ENCODE measurements around the gene LGI2. TPM values are rescaled to one million over a fixed set of nuclear protein-coding genes. Genes with fewer than 3 reads are reported as not detected.
A peak's percentile ranks its signal among the peaks of the same experiment; 100 is the strongest.

Gene LGI2
- total RNA-seq, 1 experiment from 2014 or later: not detected

DNA sequence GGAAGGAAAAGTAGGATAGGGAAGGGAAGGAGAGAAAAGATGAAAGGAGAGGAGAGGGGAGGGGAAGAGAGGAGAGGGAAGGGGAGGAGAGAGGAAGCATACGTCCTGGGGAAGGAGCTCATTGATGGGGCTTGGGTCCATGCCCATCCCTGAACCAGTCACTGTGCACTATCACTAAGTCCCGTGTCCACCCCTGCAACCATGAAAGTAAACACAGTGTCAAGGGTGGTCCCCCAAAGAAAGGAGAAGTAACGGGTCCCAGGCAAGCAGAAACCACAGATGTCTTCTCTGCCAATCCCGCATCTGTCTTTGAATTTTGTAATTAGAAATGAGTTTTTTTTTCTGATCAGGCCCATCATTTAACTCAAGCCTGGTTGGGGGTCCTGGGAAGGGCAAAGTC is 55.2 kb downstream of the LGI2 start:
- Mint-ChIP-seq H3K27ac (ENCODE audit: low read depth, unreplicated experiment) (no peak overlapping the region), H3K4me3 (ENCODE audit: unreplicated experiment) (no peak overlapping the region), H3K36me3 (ENCODE audit: insufficient read depth, unreplicated experiment) (no peaks in the 10 kb centered on the region), H3K27me3 (ENCODE audit: insufficient read depth, unreplicated experiment) (peaks cover 14% of the 10 kb centered on the region), H3K4me1 (ENCODE audit: insufficient read depth, unreplicated experiment) (peaks cover 42% of the 10 kb centered on the region), H3K9me3 (ENCODE audit: unreplicated experiment) (no peaks in the 10 kb centered on the region)
- no TSS peak for BruUV-seq (replicated peaks)
- TF ChIP-seq, protein P1, sequence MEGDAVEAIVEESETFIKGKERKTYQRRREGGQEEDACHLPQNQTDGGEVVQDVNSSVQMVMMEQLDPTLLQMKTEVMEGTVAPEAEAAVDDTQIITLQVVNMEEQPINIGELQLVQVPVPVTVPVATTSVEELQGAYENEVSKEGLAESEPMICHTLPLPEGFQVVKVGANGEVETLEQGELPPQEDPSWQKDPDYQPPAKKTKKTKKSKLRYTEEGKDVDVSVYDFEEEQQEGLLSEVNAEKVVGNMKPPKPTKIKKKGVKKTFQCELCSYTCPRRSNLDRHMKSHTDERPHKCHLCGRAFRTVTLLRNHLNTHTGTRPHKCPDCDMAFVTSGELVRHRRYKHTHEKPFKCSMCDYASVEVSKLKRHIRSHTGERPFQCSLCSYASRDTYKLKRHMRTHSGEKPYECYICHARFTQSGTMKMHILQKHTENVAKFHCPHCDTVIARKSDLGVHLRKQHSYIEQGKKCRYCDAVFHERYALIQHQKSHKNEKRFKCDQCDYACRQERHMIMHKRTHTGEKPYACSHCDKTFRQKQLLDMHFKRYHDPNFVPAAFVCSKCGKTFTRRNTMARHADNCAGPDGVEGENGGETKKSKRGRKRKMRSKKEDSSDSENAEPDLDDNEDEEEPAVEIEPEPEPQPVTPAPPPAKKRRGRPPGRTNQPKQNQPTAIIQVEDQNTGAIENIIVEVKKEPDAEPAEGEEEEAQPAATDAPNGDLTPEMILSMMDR (IDR thresholded peaks at IDR 0.05; ENCODE audit: unreplicated experiment): no peak
- ChIA-PET CTCF (interaction anchor here (0.9 to 1.4 kb wide), 2 partner anchors 161 to 187 kb away, joined by 3 read pairs; no protein-coding TSS in a partner anchor), POLR2A (no interaction called here)
- intact Hi-C loops (cut with micrococcal nuclease): no loop called here
- no peak for DNase-seq (ENCODE audit: unreplicated experiment)

DNA sequence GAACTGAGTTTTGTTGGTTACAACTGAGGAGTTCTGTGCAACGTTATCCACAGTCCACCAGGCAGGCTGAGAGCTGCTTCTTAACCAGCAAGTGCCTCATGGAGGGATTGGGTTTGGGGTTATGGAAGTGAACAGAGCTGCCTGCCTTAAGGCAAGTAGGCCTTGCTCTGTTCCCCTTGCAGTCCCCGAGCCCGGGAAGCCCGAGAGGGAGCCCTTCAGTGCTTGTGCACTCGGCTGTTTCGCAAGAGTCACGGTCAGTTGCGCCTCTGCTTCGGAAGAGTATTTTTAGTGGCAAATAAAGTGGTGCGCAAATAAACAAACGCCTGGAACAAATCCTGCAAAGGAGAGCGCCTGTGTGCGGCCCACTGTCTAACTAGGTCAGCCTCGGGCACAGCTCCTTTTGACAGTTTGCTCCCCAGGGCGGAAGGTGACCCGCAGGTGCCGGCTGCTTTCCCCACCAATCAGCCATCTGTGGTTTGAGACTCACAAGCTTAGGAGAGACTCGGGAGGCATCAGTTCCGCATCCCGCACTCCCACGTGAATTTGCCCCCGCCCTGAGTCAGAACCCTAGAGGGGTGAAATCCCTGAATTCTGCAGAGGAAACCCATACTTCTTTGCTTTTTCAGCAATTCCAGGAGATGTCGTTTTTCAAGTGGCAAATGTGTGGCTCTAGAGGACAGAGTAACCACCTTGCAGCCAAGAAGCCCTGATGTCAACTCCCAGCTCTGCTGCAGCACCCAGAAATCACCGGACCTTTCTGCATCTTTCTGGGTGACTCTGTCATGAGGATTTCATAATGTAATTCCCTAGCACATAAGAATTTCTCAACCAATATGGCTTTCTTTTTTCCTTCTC is 56.8 kb downstream of the LGI2 start:
- H3K27me3 Mint-ChIP-seq (ENCODE audit: insufficient read depth, unreplicated experiment): peaks cover 14% of the 10 kb centered on the region
- H3K4me1 Mint-ChIP-seq (ENCODE audit: insufficient read depth, unreplicated experiment): peaks cover 36% of the 10 kb centered on the region
- no peak overlapping the region for H3K4me3 Mint-ChIP-seq (ENCODE audit: unreplicated experiment)
- no peaks in the 10 kb centered on the region for H3K36me3 Mint-ChIP-seq (ENCODE audit: insufficient read depth, unreplicated experiment)
- POLR2A ChIA-PET: interaction anchor here (0.6 kb wide), 2 partner anchors 43 to 400 kb away, joined by 3 to 5 read pairs; no protein-coding TSS in a partner anchor
- BruUV-seq (replicated peaks): no TSS peak
- no peaks in the 10 kb centered on the region for H3K9me3 Mint-ChIP-seq (ENCODE audit: unreplicated experiment)
- peak; percentile 59 for DNase-seq (ENCODE audit: unreplicated experiment)
- no peak overlapping the region for H3K27ac Mint-ChIP-seq (ENCODE audit: low read depth, unreplicated experiment)
- intact Hi-C loops (cut with micrococcal nuclease): no loop called here
- TF ChIP-seq, protein P1 (IDR thresholded peaks at IDR 0.05; ENCODE audit: unreplicated experiment): no peak
- CTCF ChIA-PET: interaction anchor here (0.5 to 2.2 kb wide), 9 partner anchors 44 to 1108 kb away, joined by 3 to 10 read pairs (median 3); no protein-coding TSS in a partner anchor

- DNase-seq (ENCODE audit: unreplicated experiment): peak; percentile 83
- no peaks in the 10 kb centered on the region for H3K36me3 Mint-ChIP-seq (ENCODE audit: insufficient read depth, unreplicated experiment)
- H3K9me3 Mint-ChIP-seq (ENCODE audit: unreplicated experiment): no peaks in the 10 kb centered on the region
- peaks cover 14% of the 10 kb centered on the region for H3K27me3 Mint-ChIP-seq (ENCODE audit: insufficient read depth, unreplicated experiment)
- peaks cover 30% of the 10 kb centered on the region for H3K4me1 Mint-ChIP-seq (ENCODE audit: insufficient read depth, unreplicated experiment)
- ChIA-PET CTCF (interaction anchor here (0.6 to 2.2 kb wide), 7 partner anchors 43 to 693 kb away, joined by 3 to 10 read pairs (median 4); no protein-coding TSS in a partner anchor), POLR2A (interaction anchor here (0.6 kb wide), 2 partner anchors 44 to 399 kb away, joined by 3 to 5 read pairs; no protein-coding TSS in a partner anchor)
- peak overlapping the region; percentile 13 for H3K27ac Mint-ChIP-seq (ENCODE audit: low read depth, unreplicated experiment)
- intact Hi-C loops (cut with micrococcal nuclease): no loop called here
- no peak overlapping the region for H3K4me3 Mint-ChIP-seq (ENCODE audit: unreplicated experiment)
- TF ChIP-seq, protein P1 (IDR thresholded peaks at IDR 0.05; ENCODE audit: unreplicated experiment): no peak
- no TSS peak for BruUV-seq (replicated peaks)
Measured at GRCh38 chr4:24973404-24973746, 57.4 kb downstream of the LGI2 start.

DNA sequence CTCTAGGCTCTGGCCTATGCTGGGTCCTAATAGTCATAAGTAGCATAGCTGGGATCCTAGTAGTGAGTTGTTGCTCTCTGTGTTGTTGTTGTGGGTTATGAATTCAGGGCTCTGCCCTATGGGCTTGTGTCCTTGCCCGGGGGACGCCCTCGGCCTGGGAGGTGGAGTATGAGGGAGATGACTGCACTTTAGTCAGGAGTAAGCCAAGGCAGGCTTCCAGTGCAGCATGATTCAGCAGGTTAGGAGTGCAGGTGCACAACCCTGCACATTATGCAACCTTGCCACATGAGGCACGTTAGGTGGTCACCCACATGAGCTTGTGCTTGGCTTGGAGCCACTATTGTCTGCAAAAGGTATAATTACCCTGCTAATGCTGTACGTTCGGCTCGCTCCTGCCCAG is 59.6 kb downstream of the LGI2 start:
- POLR2A ChIA-PET: interaction anchor here (0.7 to 1.5 kb wide), 3 partner anchors 9 to 261 kb away, joined by 3 to 5 read pairs (median 3); no protein-coding TSS in a partner anchor
- peak; percentile 94 for DNase-seq (ENCODE audit: unreplicated experiment)
- Mint-ChIP-seq H3K4me1 (ENCODE audit: insufficient read depth, unreplicated experiment) (peaks cover 29% of the 10 kb centered on the region), H3K4me3 (ENCODE audit: unreplicated experiment) (no peak overlapping the region), H3K9me3 (ENCODE audit: unreplicated experiment) (no peaks in the 10 kb centered on the region), H3K27me3 (ENCODE audit: insufficient read depth, unreplicated experiment) (peaks cover 14% of the 10 kb centered on the region), H3K36me3 (ENCODE audit: insufficient read depth, unreplicated experiment) (no peaks in the 10 kb centered on the region), H3K27ac (ENCODE audit: low read depth, unreplicated experiment) (no peak overlapping the region)
- CTCF ChIA-PET: interaction anchor here (1.5 kb wide), 1 partner anchor 10 kb away, joined by 12 read pairs; no protein-coding TSS in a partner anchor
- BruUV-seq (replicated peaks): no TSS peak
- TF ChIP-seq, protein P1 (IDR thresholded peaks at IDR 0.05; ENCODE audit: unreplicated experiment): no peak
- intact Hi-C loops (cut with micrococcal nuclease): no loop called here
